Colonic mucosa (tissue), 4 donors: ENCODE measurements around the gene MIP. TPM values are rescaled to one million over a fixed set of nuclear protein-coding genes. Genes with fewer than 3 reads are reported as not detected.
A peak's percentile ranks its signal among the peaks of the same experiment; 100 is the strongest.

ENCODE experiments used
- DNase-seq: peaks from one replicate; pipeline ENCODE4 v3.0.0-alpha.2; 2020
- H3K27ac ChIP-seq: fragments of 200-600 bp; one replicate; pipeline ENCODE4 v1.8.0; 2021
- H3K27me3 ChIP-seq: fragments of 200-600 bp; one replicate; pipeline ENCODE4 v1.8.0; 2021
- H3K36me3 ChIP-seq: fragments of 200-600 bp; one replicate; pipeline ENCODE4 v1.8.0; 2021
- H3K4me1 ChIP-seq: fragments of 200-600 bp; one replicate; pipeline ENCODE4 v1.8.0; 2021; ENCODE audit warnings: mild to moderate bottlenecking
- H3K4me3 ChIP-seq: fragments of 200-600 bp; one replicate; pipeline ENCODE4 v1.8.0; 2021
- H3K9ac ChIP-seq, 2 donors: one replicate each; pipeline ENCODE4 v1.7.0; 2013; ENCODE audit warnings: control low read depth in 2 of 2, low read depth in 2 of 2, low read length in 2 of 2
- H3K9me3 ChIP-seq: fragments of 200-600 bp; one replicate; pipeline ENCODE4 v1.8.0; 2021
- CTCF ChIP-seq: fragments of 200-600 bp; IDR thresholded peaks from one replicate; pipeline ENCODE4 v1.8.0; 2022; ENCODE audit warnings: antibody characterized with exemption, mild to moderate bottlenecking
- intact Hi-C: fragments of 100-400 bp; cut with DNase I; formaldehyde crosslinking; loops from one replicate; pipeline ENCODE4 v1.14.1; 2022
- total RNA-seq, 2 donors: library from RNA; stranded (reverse); fragmentation: NEBNext Ultra II Directional in 1 of 2; extraction: Animal tissue kit (Norgen Biotek cat#: 25700) in 1 of 2; gene quantifications; one replicate each; pipeline ENCODE4 v1.2.1, GENCODE V29; 2021
- donor health status: healthy.
- donor health status: DM: no; HTN: no; CAD: no.
- donor health status: DM: no; HTN: no; CAD: no.

MIP gene
- total RNA-seq, 2 donors from 2014 or later, result not detected

- TF ChIP-seq CTCF, result no peak
- DNase-seq, result peak; percentile 42
These were observed 14.8 kb upstream of the MIP start for GRCh38 chr12:56469007-56469930.

DNA sequence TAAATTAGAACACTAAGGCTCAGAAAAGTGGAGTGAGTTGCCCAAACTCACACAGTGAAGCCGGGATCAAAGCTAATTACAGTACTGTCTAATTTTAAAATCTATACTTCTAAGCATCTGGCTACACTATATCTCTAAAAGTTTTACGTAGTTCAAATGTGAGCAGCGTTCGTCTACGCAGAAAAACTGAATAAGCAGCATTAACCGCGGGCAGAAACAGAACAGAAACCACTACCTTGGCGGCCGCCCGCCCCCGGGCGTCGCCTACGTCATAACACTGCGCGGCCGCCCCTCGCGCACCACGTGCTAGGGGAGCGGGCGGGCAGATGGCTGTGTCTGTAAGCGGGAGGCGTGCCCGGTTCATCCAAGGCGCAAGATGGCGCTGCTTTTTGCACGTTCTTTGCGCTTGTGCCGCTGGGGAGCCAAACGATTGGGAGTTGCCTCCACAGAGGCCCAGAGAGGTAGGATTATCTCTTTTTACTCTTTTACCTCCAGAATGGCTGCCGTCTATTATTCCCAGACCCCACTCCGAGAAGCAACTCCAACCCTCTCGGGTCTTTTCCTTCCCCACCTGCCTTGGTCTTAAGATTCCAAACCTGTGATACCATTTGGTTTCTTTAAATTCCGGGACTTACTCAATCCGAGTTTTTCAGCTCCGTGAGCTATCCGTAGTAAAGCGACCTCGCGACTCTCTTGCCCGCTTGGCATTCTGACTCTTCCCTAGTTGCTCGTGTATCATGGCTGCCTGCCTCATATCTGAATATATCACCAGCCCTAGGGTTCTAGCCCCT lies 14.0 kb upstream of the MIP start, which contains the start of gene SPRYD4:
Gene SPRYD4 (plus strand): TSS at position 363 of the 791 bp plus-strand sequence. CDS start 14 bp downstream, at position 377.
- peak within 1 kb of the TSS; percentile 90 for H3K4me3 ChIP-seq
- H3K9me3 ChIP-seq, result no peaks in the 10 kb centered on the region
- intact Hi-C loops, result no loop called here
- H3K9ac ChIP-seq, result peak within 1 kb of the TSS; percentile 75 to 93
- peak; percentile 94 for DNase-seq
- peak; percentile 25 for TF ChIP-seq CTCF
- no peaks in the 10 kb centered on the region for H3K36me3 ChIP-seq
- peaks cover 5% of the 10 kb centered on the region for H3K4me1 ChIP-seq
- H3K27ac ChIP-seq, result peak within 1 kb of the TSS; percentile 87
- no peaks in the 10 kb centered on the region for H3K27me3 ChIP-seq

More at GRCh38 chr12:56469007-56469930, 14.8 kb upstream of the MIP start:
- Histone ChIP-seq H3K4me1 (peaks cover 5% of the 10 kb centered on the region), H3K4me3 (peak overlapping the region; percentile 90), H3K36me3 (no peaks in the 10 kb centered on the region), H3K9ac (peak overlapping the region; percentile 75 to 93), H3K9me3 (no peaks in the 10 kb centered on the region), H3K27ac (peak overlapping the region; percentile 87), H3K27me3 (no peaks in the 10 kb centered on the region)
- intact Hi-C loops, result no loop called here

- no peak overlapping the region for H3K9ac ChIP-seq
- intact Hi-C loops, result loop anchor here (5.0 kb wide), 1 partner anchor 270 kb away; no protein-coding TSS in a partner anchor
These were observed 8.1 kb upstream of the MIP start for GRCh38 chr12:56462565-56462964.

DNA sequence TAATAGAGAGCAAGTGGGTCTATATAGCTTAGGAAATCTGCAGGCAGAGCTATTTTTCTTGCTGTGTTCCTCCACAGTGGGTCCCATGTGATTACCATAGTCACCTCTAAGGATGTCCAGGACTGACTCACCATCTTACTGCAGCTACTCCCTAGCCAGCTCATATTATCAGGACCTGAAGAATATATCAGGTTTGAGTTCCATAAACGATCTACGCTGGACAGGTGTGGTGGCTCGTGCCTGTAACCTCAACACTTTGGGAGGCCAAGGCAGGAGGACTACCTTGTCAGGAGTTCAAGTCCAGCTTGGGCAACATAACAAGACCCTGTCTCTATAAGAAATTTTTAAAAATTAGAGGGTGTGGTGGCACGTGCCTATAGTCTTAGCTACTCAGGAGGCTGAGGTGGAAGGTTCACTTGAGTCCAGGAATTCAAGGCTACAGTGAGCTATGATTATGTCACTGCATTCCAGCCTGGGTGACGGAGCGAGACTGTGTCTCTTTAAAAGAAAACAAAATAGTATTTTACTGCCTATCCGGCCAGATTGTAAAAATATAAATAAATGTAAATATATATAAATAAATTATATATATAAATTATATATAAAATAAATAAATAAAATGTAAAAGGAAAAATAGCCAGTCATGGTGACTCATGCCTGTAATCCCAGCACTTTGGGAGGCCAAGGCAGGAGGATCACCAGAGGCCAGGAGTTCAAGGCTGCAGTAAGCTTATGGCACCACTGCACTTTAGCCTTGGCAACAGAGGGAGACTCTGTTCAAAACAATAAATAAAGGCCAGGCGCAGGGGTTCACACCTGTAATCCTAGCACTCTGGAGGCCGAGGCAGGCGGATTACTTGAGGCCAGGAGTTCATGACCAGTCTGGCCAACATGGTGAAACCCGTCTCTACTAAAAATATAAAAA lies 7.0 kb upstream of the MIP start:
- Histone ChIP-seq H3K9me3 (no peaks in the 10 kb centered on the region), H3K27ac (no peak overlapping the region), H3K4me1 (no peaks in the 10 kb centered on the region), H3K36me3 (no peaks in the 10 kb centered on the region), H3K9ac (no peak overlapping the region), H3K4me3 (no peak overlapping the region), H3K27me3 (no peaks in the 10 kb centered on the region)
- intact Hi-C loops, result loop anchor here (5.0 kb wide), 1 partner anchor 269 kb away; no protein-coding TSS in a partner anchor
- no peak for DNase-seq
- no peak for TF ChIP-seq CTCF

More at GRCh38 chr12:56462565-56462964, 8.1 kb upstream of the MIP start:
- H3K27ac ChIP-seq, result no peak overlapping the region
- DNase-seq, result no peak
- no peaks in the 10 kb centered on the region for H3K27me3 ChIP-seq
- TF ChIP-seq CTCF, result no peak
- no peaks in the 10 kb centered on the region for H3K36me3 ChIP-seq
- H3K4me3 ChIP-seq, result no peak overlapping the region
- no peaks in the 10 kb centered on the region for H3K4me1 ChIP-seq
- no peaks in the 10 kb centered on the region for H3K9me3 ChIP-seq
